HepG2 (cell line): ENCODE measurements around the gene NUDT15. TPM values are rescaled to one million over a fixed set of nuclear protein-coding genes. Genes with fewer than 3 reads are reported as not detected.

ENCODE experiments used
- CENPBD1 ChIP-seq: sonication (generic); formaldehyde crosslinking; IDR thresholded peaks from 2 replicates; pipeline ENCODE4 v1.8.0; 2022; ENCODE audit warnings: missing genetic modification reagents, low read depth, mild to moderate bottlenecking, borderline replicate concordance
- CHCHD3 ChIP-seq: sonication (generic); formaldehyde crosslinking; IDR thresholded peaks from 2 replicates; pipeline ENCODE4 v1.8.0; 2022; ENCODE audit warnings: mild to moderate bottlenecking, missing genetic modification reagents, moderate library complexity
- KLF15 ChIP-seq: sonication (generic); formaldehyde crosslinking; IDR thresholded peaks from 2 replicates; pipeline ENCODE4 v1.8.1; 2023; ENCODE audit warnings: borderline replicate concordance, mild to moderate bottlenecking, inconsistent platforms, missing genetic modification reagents, mixed read lengths
- MTA3 ChIP-seq: sonication (generic); formaldehyde crosslinking; IDR thresholded peaks from 2 replicates; pipeline ENCODE4 v1.4.0; 2020; ENCODE audit warnings: missing genetic modification reagents
- POLR2G ChIP-seq: fragments of 200-400 bp; formaldehyde crosslinking; IDR thresholded peaks from 2 replicates; pipeline ENCODE4 v1.6.1; 2018; ENCODE audit warnings: mild to moderate bottlenecking, low read depth, low read length, moderate library complexity
- RAD21 ChIP-seq: fragments of 450-650 bp; formaldehyde crosslinking; IDR thresholded peaks from 2 replicates; pipeline ENCODE4 v1.5.0; 2020; ENCODE audit warnings: mild to moderate bottlenecking
- USF2 ChIP-seq, 2 experiments: sonication (generic) in 1 of 2; formaldehyde crosslinking in 1 of 2; IDR thresholded peaks; 2 replicates each; pipeline versions ENCODE4 v1.5.1 to v1.6.1; 2011 to 2020; ENCODE audit warnings: borderline replicate concordance in 1 of 2, low read depth in 1 of 2, low read length in 1 of 2, mild to moderate bottlenecking in 1 of 2, missing genetic modification reagents in 1 of 2, moderate library complexity in 1 of 2
- ZBTB10 ChIP-seq: sonication (generic); formaldehyde crosslinking; IDR thresholded peaks from 2 replicates; pipeline ENCODE4 v1.4.0; 2020; ENCODE audit warnings: missing genetic modification reagents, borderline replicate concordance
- ZBTB20 ChIP-seq: sonication (generic); formaldehyde crosslinking; IDR thresholded peaks from 2 replicates; pipeline ENCODE4 v1.8.1; 2023; ENCODE audit warnings: missing genetic modification reagents, low read depth, mild to moderate bottlenecking, borderline replicate concordance
- ZFP91 ChIP-seq: sonication (generic); formaldehyde crosslinking; IDR thresholded peaks from 2 replicates; pipeline ENCODE4 v1.9.0; 2022; ENCODE audit warnings: missing genetic modification reagents, mild to moderate bottlenecking, borderline replicate concordance
- ZNF275 ChIP-seq: sonication (generic); formaldehyde crosslinking; IDR thresholded peaks from 2 replicates; pipeline ENCODE4 v1.8.0; 2022; ENCODE audit warnings: missing genetic modification reagents, mild to moderate bottlenecking, inconsistent platforms, borderline replicate concordance
- ZNF749 ChIP-seq: sonication (generic); formaldehyde crosslinking; IDR thresholded peaks from 2 replicates; pipeline ENCODE4 v1.8.0; 2022; ENCODE audit warnings: mild to moderate bottlenecking, missing genetic modification reagents, moderate library complexity, borderline replicate concordance
- ZNF816 ChIP-seq: sonication (generic); formaldehyde crosslinking; IDR thresholded peaks from 2 replicates; pipeline ENCODE4 v1.8.0; 2022; ENCODE audit warnings: missing genetic modification reagents, mild to moderate bottlenecking, borderline replicate concordance
- polyA plus RNA-seq, 8 experiments: library from polyadenylated mRNA; depleted of rRNA in 3 of 8; stranded (reverse) in 7 of 8; unstranded in 1 of 8; fragments of >200 nt; fragmentation: Illumina TruSeq in 4 of 8; extraction: Trizol in 4 of 8; gene quantifications; 2 replicates each; pipeline versions ENCODE4 v1.2.1 to v1.2.3, GENCODE V29; 2011 to 2016; ENCODE audit warnings: low read depth in 4 of 8, missing spikeins in 1 of 8, mixed read lengths in 1 of 8; ENCODE audit not compliant: insufficient read depth in 1 of 8
- total RNA-seq, 5 experiments: library from RNA; depleted of rRNA; stranded (reverse); fragments of >200 nt; fragmentation: Illumina TruSeq; extraction: Trizol; gene quantifications; 2 replicates each; pipeline ENCODE4 v1.2.3, GENCODE V29; 2016; ENCODE audit warnings: low read depth in 1 of 5

NUDT15 gene
- total and polyA plus RNA-seq, 2 of the 13 experiments (the other 11 are each of a cell fraction or from before 2014, with no cell fraction given), result 21.3 to 47.3 TPM

GRCh38 chr13:48037346-48038173 lies at the start of gene NUDT15 (continued):
- no peak for TF ChIP-seq USF2 (IDR thresholded peaks at IDR 0.05; ENCODE audit: low read depth, low read length)
- peak; percentile 53; the same call in 1 of the 2 replicates for TF ChIP-seq USF2 (CRISPR knock-in tag; IDR thresholded peaks at IDR 0.05; ENCODE audit: borderline replicate concordance)
- TF ChIP-seq ZNF816 (CRISPR knock-in tag), result 0 out of 2 replicates have a peak, but pooled peaks have one; percentile 65
- peak; percentile 93; the same call in 1 of the 2 replicates for TF ChIP-seq CHCHD3 (CRISPR knock-in tag)
- no peak for TF ChIP-seq KLF15 (CRISPR knock-in tag)
- TF ChIP-seq ZBTB10 (CRISPR knock-in tag), result no peak
- no peak for TF ChIP-seq MTA3
- TF ChIP-seq CENPBD1 (CRISPR knock-in tag), result no peak
- peak; percentile 95 for TF ChIP-seq ZNF749 (CRISPR knock-in tag)
- TF ChIP-seq ZBTB20, result no peak
- peak; percentile 99 for TF ChIP-seq POLR2G
- peak; percentile 82 for TF ChIP-seq RAD21 (CRISPR knock-in tag)
- TF ChIP-seq ZNF275 (CRISPR knock-in tag), result peak; percentile 82; the same call in 1 of the 2 replicates
- TF ChIP-seq ZFP91 (CRISPR knock-in tag), result peak; percentile 96
